HG02885 (cell line): ENCODE data around the gene ZNF329.
"Not testable (repeated sequence)": the region's sequence is repeated elsewhere in the genome, so short reads cannot be mapped to it uniquely, and the experiment has no call there.

Source experiments
- ATAC-seq: cut with Tn5 transposase; IDR thresholded peaks from one replicate; pipeline ENCODE4 v1.9.1; 2021; ENCODE audit warnings: mild to moderate bottlenecking; ENCODE audit not compliant: unreplicated experiment, poor library complexity

Gene ZNF329

DNA sequence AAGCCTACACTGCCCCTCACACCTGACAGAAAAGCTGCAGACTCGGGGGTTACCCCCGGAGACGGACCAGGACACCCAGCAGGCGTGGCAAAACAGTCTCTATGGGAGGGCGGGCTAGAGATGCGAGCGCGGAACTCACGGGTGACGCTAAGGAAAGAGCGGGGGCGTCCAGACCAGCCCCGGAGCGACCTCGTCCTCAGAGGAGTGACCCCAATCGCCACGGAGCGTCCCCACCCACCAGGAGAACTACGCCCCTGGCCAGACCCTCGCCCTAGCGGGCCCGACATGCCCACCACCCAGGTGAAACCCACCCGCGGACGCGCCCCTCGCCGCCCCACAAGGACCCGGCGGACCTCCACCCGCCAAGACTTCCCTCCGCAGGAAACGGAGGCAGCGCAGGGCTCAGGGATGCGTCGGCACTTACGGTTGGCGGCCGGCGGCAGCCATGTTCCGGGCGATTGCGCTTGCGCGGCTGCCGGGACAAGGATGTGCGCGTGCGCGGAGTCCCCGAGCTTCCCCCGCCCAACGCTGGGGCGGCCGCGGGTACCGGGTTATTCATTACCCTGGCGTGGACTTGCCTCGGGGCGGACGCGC is at the start of gene ZNF329:
TSS of gene ZNF329 (minus strand) at position 462 of the 594 bp plus-strand sequence. CDS start 21,286 bp downstream, outside the sequence.
- ATAC-seq = peak; percentile 79

- ATAC-seq = no peak
These were observed 46.5 kb upstream of the ZNF329 start for GRCh38 chr19:58196901-58197616.

- no peak for ATAC-seq
These were observed 33.2 kb upstream of the ZNF329 start for GRCh38 chr19:58183817-58184215.

DNA sequence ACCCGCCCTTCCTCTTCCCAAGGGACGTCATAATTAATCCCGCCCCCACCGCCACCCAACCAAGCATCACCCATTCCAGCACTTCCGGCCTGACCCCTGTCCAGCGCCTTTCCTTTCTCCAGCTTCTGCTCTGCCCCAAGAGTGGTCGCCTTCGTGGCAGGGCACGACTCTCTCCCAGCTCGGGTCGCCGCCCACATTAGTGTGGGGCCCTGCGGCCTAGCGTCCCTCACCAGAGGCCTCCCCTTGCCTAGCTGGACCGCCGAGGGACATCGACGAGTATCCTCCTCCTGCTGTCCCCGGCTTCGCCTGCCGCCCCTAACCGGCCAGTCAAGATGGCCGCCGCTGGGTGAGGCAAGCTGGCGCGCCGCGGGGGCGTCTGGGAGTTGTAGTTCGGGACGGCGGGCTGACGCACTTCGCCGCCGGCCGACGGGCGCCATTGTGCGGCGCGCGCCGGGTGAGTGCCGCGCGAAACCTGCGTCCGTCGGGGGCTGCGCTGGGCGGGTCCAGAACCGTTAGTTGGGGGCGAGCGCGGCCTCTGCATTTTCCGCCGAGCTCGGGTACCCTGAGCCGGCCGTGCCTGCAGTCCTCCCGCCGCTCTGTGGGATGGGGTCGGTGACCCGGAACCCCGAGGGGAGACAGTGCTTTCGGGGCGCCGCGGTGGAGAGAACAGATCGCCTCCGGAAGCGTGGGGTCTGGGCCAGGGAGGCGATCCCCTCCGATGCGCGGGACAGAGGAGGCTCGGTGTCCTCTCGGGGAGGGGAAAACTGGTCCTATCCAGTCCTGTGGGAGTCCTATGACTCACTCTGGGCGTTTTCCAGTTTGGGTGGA is 32.6 kb upstream of the ZNF329 start, which contains the start of gene ZNF274:
TSS of gene ZNF274 (plus strand) at position 73 of the 828 bp plus-strand sequence. CDS start 905 bp downstream, outside the sequence.
- ATAC-seq = peak; percentile 88

DNA sequence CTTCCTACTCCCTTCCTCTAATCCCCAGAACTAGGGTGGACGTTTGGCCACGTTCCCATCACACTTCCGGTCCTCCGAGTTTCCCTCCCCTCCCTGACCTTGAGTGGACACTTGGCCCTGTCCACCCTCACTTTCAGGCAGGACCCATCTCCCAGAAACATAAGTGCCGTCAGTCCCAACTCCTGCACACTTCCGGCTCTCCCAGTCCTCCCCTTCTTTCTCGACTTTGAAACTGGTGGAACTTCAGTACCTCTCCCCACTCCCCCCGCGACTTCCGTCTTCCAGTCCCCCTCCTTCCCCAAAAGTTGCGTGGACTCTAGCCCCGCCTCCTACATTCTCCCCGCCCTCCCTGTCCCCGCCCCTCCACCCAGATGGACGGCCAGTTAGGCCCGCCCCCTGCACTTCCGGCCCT is 32.0 kb upstream of the ZNF329 start:
- peak; percentile 69 for ATAC-seq

- no peak for ATAC-seq
These were observed 31.4 kb upstream of the ZNF329 start for GRCh38 chr19:58181902-58182576.

GRCh38 chr19:58170860-58171259 is 20.3 kb upstream of the ZNF329 start:
- ATAC-seq = no peak

- ATAC-seq = no peak
These were observed 16.2 kb upstream of the ZNF329 start for GRCh38 chr19:58166708-58167280.

- ATAC-seq = no peak
These were observed 15.7 kb upstream of the ZNF329 start for GRCh38 chr19:58166268-58166667.

- ATAC-seq = no peak
These were observed 6.6 kb upstream of the ZNF329 start for GRCh38 chr19:58157045-58157728.

DNA sequence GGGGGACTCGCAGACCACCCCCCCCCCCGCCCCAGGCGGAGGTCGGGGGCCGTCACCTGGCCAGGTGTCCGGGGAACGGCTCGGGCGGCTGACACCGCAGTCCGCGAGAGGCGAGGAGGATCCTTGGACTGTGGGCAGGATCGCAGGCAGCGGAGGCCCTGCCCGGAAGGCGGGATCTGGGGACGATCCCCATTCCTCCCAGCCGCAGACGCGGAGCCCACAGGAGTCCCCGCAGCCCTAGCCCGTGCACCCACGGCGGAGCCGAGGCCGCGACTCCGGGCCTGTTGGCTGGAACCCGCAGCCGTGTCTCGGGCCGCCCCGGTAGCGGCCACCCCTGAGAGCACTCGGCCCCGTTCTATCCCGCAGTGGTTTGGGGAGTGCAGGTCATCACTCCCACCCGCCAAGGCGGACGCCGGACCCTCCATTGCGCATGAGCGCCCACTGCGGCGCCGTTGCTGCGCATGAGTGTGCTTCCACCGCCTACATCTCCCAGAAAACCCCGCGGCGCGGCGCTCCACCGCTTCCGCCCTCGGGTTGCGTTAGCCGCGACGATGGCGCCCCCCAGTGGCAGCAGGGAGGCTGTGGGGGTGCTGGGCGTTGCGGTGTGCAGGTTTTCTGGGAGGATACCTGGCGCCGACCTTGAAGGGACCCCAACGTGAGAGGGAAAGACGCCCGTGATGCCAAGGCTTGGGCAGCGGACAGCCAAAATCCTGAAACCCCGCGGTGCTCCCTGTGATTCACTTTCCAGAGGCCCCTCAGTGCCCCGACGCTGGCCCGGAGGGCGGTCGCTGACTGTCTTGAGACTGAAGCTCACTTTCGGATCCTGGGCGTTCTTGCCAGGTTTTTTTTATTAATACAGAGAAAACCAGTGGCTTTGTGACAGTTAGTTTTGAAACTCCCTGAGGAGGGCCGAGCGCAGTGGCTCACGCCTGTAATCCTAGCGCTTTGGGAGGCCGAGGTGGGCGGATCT is 4.4 kb upstream of the ZNF329 start:
- no peak for ATAC-seq

DNA sequence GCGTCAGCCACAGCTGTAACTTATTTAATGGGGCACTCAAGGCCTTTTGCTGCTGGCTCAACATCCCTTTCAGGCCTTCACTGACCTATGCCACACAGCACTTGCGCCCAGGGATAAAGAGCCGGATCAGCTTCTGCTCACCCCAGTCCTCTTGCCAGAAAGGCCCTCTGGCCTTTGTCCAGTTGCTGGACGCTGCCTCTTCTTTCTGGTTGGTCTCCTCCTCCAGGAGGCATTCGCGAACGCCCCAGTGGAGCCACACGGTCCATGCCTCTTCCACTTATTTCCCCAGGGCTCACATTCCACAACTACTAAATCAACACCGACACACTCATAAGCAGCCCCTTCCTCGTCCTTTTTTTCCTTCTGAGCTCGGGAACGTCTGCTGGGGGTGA is 3.7 kb upstream of the ZNF329 start:
- no peak for ATAC-seq

GRCh38 chr19:58153386-58153785 is 2.8 kb upstream of the ZNF329 start:
- no peak for ATAC-seq

DNA sequence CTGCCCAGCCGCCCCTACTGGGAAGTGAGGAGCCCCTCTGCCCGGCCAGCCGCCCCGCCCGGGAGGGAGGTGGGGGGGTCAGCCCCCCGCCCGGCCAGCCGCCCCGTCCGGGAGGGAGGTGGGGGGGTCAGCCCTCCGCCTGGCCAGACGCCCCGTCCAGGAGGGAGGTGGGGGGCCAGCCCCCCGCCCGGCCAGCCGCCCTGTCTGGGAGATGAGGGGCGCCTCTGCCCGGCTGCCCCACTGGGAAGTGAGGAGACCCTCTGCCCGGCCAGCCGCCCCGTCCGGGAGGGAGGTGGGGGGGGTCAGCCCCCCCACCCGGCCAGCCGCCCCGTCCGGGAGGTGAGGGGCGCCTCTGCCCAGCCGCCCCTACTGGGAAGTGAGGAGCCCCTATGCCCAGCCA is 3.1 kb downstream of the ZNF329 start:
- ATAC-seq = not testable (repeated sequence)

DNA sequence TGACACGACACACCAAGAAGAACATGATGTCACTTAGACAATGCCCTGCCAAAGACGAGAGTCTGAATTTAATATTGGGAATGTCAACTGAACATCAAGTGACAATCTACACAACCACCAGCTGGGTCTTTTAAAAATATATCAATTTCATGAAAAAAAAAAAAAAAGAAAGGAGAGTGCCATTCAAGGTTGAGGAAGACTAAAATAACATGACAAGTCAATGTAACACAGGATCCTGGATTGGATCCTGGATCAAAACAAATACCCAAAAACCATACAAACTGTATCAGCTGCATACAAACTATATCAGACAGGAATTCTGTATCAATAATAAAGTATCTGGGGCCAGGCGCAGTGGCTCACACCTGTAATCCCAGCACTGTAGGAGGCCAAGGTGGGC is 4.7 kb downstream of the ZNF329 start:
- no peak for ATAC-seq

DNA sequence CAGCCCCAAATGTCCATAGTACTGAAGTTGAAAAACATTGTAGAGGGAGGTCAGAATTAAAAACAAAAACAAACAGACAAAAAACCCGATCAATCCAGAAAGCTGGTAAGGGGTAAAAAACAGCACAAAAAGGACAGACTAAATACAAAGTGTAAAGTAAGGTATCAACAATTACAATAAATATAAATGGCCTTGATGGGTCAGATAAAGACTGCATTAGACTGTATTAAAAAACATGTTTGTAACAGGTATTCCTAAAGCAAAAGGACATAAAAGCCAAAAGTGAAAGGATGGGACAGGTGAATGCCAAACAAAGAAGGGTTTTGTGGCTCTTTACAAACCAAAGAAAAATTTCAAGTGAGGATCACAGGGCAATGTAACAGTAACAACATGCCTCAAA is 16.3 kb downstream of the ZNF329 start:
- no peak for ATAC-seq

DNA sequence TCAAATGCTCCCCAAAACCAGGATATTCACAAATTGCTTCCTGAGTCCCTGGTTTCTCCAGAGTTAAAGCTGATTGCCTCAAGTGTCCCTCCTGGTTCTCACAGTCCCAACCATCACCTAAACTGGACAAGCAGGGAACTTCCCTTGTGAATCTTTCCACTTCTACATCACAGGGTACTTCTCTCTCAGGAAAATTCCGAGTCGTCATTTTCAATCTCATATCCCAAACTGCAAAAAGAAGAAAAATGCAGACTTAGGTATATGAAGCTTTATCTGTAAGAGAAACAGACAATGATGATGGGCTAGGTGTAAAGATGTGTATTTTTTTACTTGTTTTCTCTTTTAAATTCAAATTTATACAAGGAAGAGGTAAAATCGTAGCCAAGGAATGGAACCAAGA is 21.3 kb downstream of the ZNF329 start:
- ATAC-seq = no peak

DNA sequence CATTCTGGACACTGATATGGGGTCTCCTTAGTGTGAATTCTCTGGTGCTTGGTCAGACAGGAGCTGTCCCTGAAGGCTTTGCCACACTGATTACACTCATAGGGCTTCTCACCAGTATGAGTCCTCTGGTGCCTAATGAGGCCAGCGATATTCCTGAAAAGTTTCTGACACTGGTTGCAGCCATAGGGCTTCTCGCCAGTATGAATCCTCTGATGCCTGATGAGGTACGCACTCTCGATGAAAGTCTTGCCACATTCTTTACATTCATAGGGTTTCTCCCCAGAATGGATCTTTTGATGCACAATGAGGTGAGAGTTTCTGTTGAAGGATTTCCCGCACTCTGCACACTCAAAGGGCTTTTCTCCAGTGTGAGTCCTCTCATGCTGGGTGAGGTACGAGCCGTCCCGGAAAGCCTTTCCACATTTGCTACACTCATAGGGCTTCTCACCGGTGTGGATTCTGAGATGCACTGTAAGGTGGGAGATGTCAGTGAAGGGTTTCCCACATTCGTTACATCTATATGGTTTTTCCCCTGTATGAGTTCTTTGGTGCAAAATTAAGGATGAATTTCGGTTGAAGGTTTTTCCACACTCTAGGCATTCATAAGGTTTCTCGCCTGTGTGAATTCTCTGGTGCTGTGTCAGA is 22.4 kb downstream of the ZNF329 start:
- no peak for ATAC-seq
